ENCODE data around the gene TBCK.

TBCK gene

GRCh38 chr4:106339431-106339830 lies 23.4 kb upstream of the TBCK start:
- in situ Hi-C loops (cut with MboI; ENCODE audit: low pct_unique_long_range_greater_than_20kb, low sequenced_read_pairs, unreplicated experiment) = no loop called here
- TF ChIP-seq CTCF (IDR thresholded peaks at IDR 0.05; ENCODE audit: extremely low read depth, insufficient read depth, missing control alignments) = no peak
- DNase-seq (ENCODE audit: low spot score) = no peak

- no peak for DNase-seq (ENCODE audit: low spot score)
- no peak for TF ChIP-seq CTCF (IDR thresholded peaks at IDR 0.05; ENCODE audit: extremely low read depth, insufficient read depth, missing control alignments)
These were observed 22.7 kb upstream of the TBCK start for GRCh38 chr4:106338671-106339070.

GRCh38 chr4:106337916-106338315 lies 21.9 kb upstream of the TBCK start:
- in situ Hi-C loops (cut with MboI; ENCODE audit: low pct_unique_long_range_greater_than_20kb, low sequenced_read_pairs, unreplicated experiment) = no loop called here
- no peak for DNase-seq (ENCODE audit: low spot score)
- no peak for TF ChIP-seq CTCF (IDR thresholded peaks at IDR 0.05; ENCODE audit: extremely low read depth, insufficient read depth, missing control alignments)

More at GRCh38 chr4:106338671-106339070, 22.7 kb upstream of the TBCK start:
- in situ Hi-C loops (cut with MboI; ENCODE audit: low pct_unique_long_range_greater_than_20kb, low sequenced_read_pairs, unreplicated experiment) = no loop called here

- TF ChIP-seq CTCF (IDR thresholded peaks at IDR 0.05; ENCODE audit: extremely low read depth, insufficient read depth, missing control alignments) = no peak
- in situ Hi-C loops (cut with MboI; ENCODE audit: low pct_unique_long_range_greater_than_20kb, low sequenced_read_pairs, unreplicated experiment) = no loop called here
- DNase-seq (ENCODE audit: low spot score) = no peak
These were observed 20.6 kb upstream of the TBCK start for GRCh38 chr4:106336618-106337017.

- no peak for TF ChIP-seq CTCF (IDR thresholded peaks at IDR 0.05; ENCODE audit: extremely low read depth, insufficient read depth, missing control alignments)
- DNase-seq (ENCODE audit: low spot score) = no peak
- in situ Hi-C loops (cut with MboI; ENCODE audit: low pct_unique_long_range_greater_than_20kb, low sequenced_read_pairs, unreplicated experiment) = no loop called here
These were observed 18.9 kb upstream of the TBCK start for GRCh38 chr4:106334741-106335470.

GRCh38 chr4:106333186-106333585 lies 17.2 kb upstream of the TBCK start:
- TF ChIP-seq CTCF (IDR thresholded peaks at IDR 0.05; ENCODE audit: extremely low read depth, insufficient read depth, missing control alignments) = no peak
- DNase-seq (ENCODE audit: low spot score) = no peak
- in situ Hi-C loops (cut with MboI; ENCODE audit: low pct_unique_long_range_greater_than_20kb, low sequenced_read_pairs, unreplicated experiment) = no loop called here
